ENCODE measurements around the gene PLEKHG1. TPM values are rescaled to one million over a fixed set of nuclear protein-coding genes. Genes with fewer than 3 reads are reported as not detected.

PLEKHG1 gene
- total RNA-seq, 1 experiment from 2014 or later = 2.7 TPM

DNA sequence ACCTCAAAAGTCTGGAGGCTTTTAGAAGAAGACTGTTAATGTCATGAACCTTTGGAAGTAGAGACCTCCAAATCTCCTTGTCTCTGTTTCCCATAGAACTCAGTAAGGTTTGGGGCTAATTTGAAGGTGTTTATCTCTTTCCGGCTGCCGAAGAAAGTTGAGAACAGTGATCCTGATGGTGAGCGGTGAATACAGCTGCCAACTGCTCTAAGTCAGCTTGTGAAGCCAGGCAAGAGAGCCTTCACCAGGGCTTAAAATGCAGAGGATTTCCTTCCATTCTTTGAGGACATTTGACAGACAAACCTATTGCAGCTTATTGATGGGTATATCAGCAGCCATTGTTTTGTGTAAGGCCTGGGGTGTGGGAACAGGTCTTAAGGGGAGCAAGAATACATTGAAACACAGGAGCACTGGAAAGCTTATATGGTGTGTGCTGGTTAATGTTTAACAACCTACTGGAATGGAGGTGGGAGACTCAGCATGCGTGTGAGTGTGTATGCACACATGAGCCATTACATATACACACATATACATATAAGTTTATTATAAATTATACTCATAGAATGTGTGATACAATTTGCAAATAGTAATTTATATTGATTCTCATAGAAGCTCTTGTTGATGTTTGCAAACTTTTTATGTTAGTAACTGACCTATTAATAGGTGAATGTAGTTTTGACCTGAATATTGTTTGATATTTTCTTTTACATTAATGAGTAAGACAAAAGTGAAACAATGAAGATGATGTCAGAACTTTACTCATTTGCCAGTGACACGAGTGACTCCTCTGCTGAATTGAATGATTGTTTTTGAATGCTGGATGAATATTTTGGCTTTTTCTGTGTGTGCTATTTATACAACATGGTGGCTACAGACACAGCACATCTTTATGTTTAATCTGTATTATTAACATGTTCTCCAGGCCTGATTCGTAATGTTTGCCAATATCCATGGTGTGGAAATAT is 18.1 kb downstream of the PLEKHG1 start:
- ChIA-PET CTCF (interaction anchor here (0.5 kb wide), 1 partner anchor 176 kb away, joined by 3 read pairs; no protein-coding TSS in a partner anchor), POLR2A (no interaction called here)
- ATAC-seq = no peak
- Mint-ChIP-seq H3K27ac (no peak overlapping the region), H3K36me3 (no peaks in the 10 kb centered on the region), H3K4me3 (no peak overlapping the region), H3K4me1 (no peaks in the 10 kb centered on the region), H3K27me3 (ENCODE audit: low read depth) (no peaks in the 10 kb centered on the region; the same call in 1 of the 2 replicates), H3K9me3 (no peaks in the 10 kb centered on the region)
- no peak for TF ChIP-seq JUN (CRISPR knock-in tag; IDR thresholded peaks at IDR 0.05)
- no peak for TF ChIP-seq JAZF1 (CRISPR knock-in tag; IDR thresholded peaks at IDR 0.05)
- TF ChIP-seq ESRRA (CRISPR knock-in tag; IDR thresholded peaks at IDR 0.05; ENCODE audit: borderline replicate concordance) = no peak
- no peak for TF ChIP-seq USF1 (CRISPR knock-in tag; IDR thresholded peaks at IDR 0.05)
- TF ChIP-seq SMAD3 (CRISPR knock-in tag; IDR thresholded peaks at IDR 0.05; ENCODE audit: borderline replicate concordance) = no peak
- no peak for TF ChIP-seq PRRX2 (CRISPR knock-in tag; IDR thresholded peaks at IDR 0.05)
- no peak for TF ChIP-seq TCF7 (CRISPR knock-in tag; IDR thresholded peaks at IDR 0.05; ENCODE audit: low read depth)
- TF ChIP-seq ATF1 (CRISPR knock-in tag; IDR thresholded peaks at IDR 0.05) = no peak
- TF ChIP-seq, protein P1, sequence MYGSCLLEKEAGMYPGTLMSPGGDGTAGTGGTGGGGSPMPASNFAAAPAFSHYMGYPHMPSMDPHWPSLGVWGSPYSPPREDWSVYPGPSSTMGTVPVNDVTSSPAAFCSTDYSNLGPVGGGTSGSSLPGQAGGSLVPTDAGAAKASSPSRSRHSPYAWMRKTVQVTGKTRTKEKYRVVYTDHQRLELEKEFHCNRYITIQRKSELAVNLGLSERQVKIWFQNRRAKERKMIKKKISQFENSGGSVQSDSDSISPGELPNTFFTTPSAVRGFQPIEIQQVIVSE (CRISPR knock-in tag; IDR thresholded peaks at IDR 0.05; ENCODE audit: borderline replicate concordance) = no peak
- no peak for TF ChIP-seq NFYB (CRISPR knock-in tag; conservative IDR thresholded peaks at IDR 0.05; ENCODE audit: low read depth)
- no peak for TF ChIP-seq PREB (CRISPR knock-in tag; IDR thresholded peaks at IDR 0.05; ENCODE audit: borderline replicate concordance)
- no peak for TF ChIP-seq ZNF425 (CRISPR knock-in tag; conservative IDR thresholded peaks at IDR 0.05)
- no peak for TF ChIP-seq CREB1 (CRISPR knock-in tag; IDR thresholded peaks at IDR 0.05)
- TF ChIP-seq STAT6 (CRISPR knock-in tag; conservative IDR thresholded peaks at IDR 0.05; ENCODE audit: low read depth) = no peak
- TF ChIP-seq ZBTB21 (CRISPR knock-in tag; IDR thresholded peaks at IDR 0.05; ENCODE audit: borderline replicate concordance) = no peak
- no peak for TF ChIP-seq ATF3 (CRISPR knock-in tag; conservative IDR thresholded peaks at IDR 0.05)
- no peak for DNase-seq (ENCODE audit: low spot score)

Measured in WTC11 (cell line).